Urinary bladder (tissue), 4 donors: ENCODE data around the gene CTNNBIP1. TPM values are rescaled to one million over a fixed set of nuclear protein-coding genes. Genes with fewer than 3 reads are reported as not detected.

Experiments
- DNase-seq: peaks from one replicate; pipeline ENCODE4 v3.0.0-alpha.2; 2015; ENCODE audit errors: extremely low spot score
- H3K27ac ChIP-seq: one replicate; pipeline ENCODE4 v1.5.1; 2013; ENCODE audit warnings: low read depth, mild to moderate bottlenecking, moderate library complexity
- H3K36me3 ChIP-seq: one replicate; pipeline ENCODE4 v1.6.1; 2013; ENCODE audit warnings: mild to moderate bottlenecking, moderate library complexity; ENCODE audit not compliant: insufficient read depth
- H3K4me1 ChIP-seq: one replicate; pipeline ENCODE4 v1.6.1; 2013; ENCODE audit warnings: mild to moderate bottlenecking, moderate library complexity; ENCODE audit not compliant: insufficient read depth
- H3K4me3 ChIP-seq: one replicate; pipeline ENCODE4 v1.5.1; 2013; ENCODE audit warnings: low read depth, low read length
- WGBS: extraction: QIAGEN DNeasy Blood & Tissue Kit; methylation state at CpG from one replicate; pipeline ENCODE4 v1.1.7; 2013; 5-methylcytosine and 5-hydroxymethylcytosine counted together
- polyA plus RNA-seq: library from polyadenylated mRNA; stranded (reverse); fragments of 200-250 nt; gene quantifications from one replicate; pipeline ENCODE4 v1.2.3, GENCODE V29; 2013
- total RNA-seq: library from RNA; depleted of rRNA; stranded (reverse); fragments of >200 nt; gene quantifications from one replicate; pipeline ENCODE4 v1.2.3, GENCODE V29; 2014
- donor health status: healthy with polysubstance abuse.
- donor health status: healthy.

The CTNNBIP1 gene
- total and polyA plus RNA-seq, 2 donors, result 18.2 to 18.5 TPM

- Histone ChIP-seq H3K4me3 (no peak overlapping the region), H3K27ac (no peak overlapping the region), H3K4me1 (no peaks in the 10 kb centered on the region), H3K36me3 (no peaks in the 10 kb centered on the region)
- WGBS, result 90% methylated on average over 12 of the region's 12 CpGs
- DNase-seq, result no peak
These were observed 2.3 kb upstream of the CTNNBIP1 start for GRCh38 chr1:9912264-9912936.

GRCh38 chr1:9910423-9911178 is 532 bp upstream of the CTNNBIP1 start:
- peak overlapping the region; percentile 38 for H3K4me3 ChIP-seq
- no peaks in the 10 kb centered on the region for H3K4me1 ChIP-seq
- no peaks in the 10 kb centered on the region for H3K36me3 ChIP-seq
- WGBS, result under 1% methylated on average over 45 of the region's 45 CpGs
- DNase-seq, result peak; percentile 95
- peak overlapping the region; percentile 90 for H3K27ac ChIP-seq

- WGBS, result 2% methylated on average over 47 of the region's 47 CpGs
- Histone ChIP-seq H3K36me3 (no peaks in the 10 kb centered on the region), H3K4me3 (peak overlapping the region; percentile 96), H3K27ac (no peak overlapping the region), H3K4me1 (no peaks in the 10 kb centered on the region)
- no peak for DNase-seq
These were observed 629 bp downstream of the CTNNBIP1 start for GRCh38 chr1:9909234-9910046.

- 56% methylated on average over 4 of the region's 4 CpGs for WGBS
- DNase-seq, result no peak
- no peak overlapping the region for H3K27ac ChIP-seq
These were observed 1.2 kb downstream of the CTNNBIP1 start for GRCh38 chr1:9908871-9909233.

GRCh38 chr1:9907441-9907840 is 2.6 kb downstream of the CTNNBIP1 start:
- Histone ChIP-seq H3K36me3 (no peaks in the 10 kb centered on the region), H3K4me1 (no peaks in the 10 kb centered on the region), H3K4me3 (no peak overlapping the region), H3K27ac (no peak overlapping the region)
- DNase-seq, result no peak
- WGBS, result 81% methylated on average over 5 of the region's 5 CpGs

More at GRCh38 chr1:9908871-9909233, 1.2 kb downstream of the CTNNBIP1 start:
- no peaks in the 10 kb centered on the region for H3K4me1 ChIP-seq
- H3K36me3 ChIP-seq, result no peaks in the 10 kb centered on the region
- H3K4me3 ChIP-seq, result no peak overlapping the region

GRCh38 chr1:9906466-9906865 is 3.6 kb downstream of the CTNNBIP1 start:
- no peaks in the 10 kb centered on the region for H3K36me3 ChIP-seq
- WGBS, result 98% methylated on average over 2 of the region's 2 CpGs
- no peak overlapping the region for H3K4me3 ChIP-seq
- H3K27ac ChIP-seq, result no peak overlapping the region
- no peaks in the 10 kb centered on the region for H3K4me1 ChIP-seq
- DNase-seq, result no peak

- H3K4me1 ChIP-seq, result no peaks in the 10 kb centered on the region
- 75% methylated on average over 4 of the region's 4 CpGs for WGBS
These were observed 5.1 kb downstream of the CTNNBIP1 start for GRCh38 chr1:9905010-9905409.

GRCh38 chr1:9904596-9904995 is 5.5 kb downstream of the CTNNBIP1 start:
- 65% methylated on average over 3 of the region's 3 CpGs for WGBS
- H3K36me3 ChIP-seq, result no peaks in the 10 kb centered on the region
- H3K27ac ChIP-seq, result no peak overlapping the region
- H3K4me3 ChIP-seq, result no peak overlapping the region
- H3K4me1 ChIP-seq, result no peaks in the 10 kb centered on the region
- no peak for DNase-seq

More at GRCh38 chr1:9905010-9905409, 5.1 kb downstream of the CTNNBIP1 start:
- DNase-seq, result no peak
- no peak overlapping the region for H3K27ac ChIP-seq
- H3K4me3 ChIP-seq, result no peak overlapping the region
- no peaks in the 10 kb centered on the region for H3K36me3 ChIP-seq

- H3K4me3 ChIP-seq, result no peak overlapping the region
- no peaks in the 10 kb centered on the region for H3K36me3 ChIP-seq
- H3K4me1 ChIP-seq, result no peaks in the 10 kb centered on the region
- 91% methylated on average over 9 of the region's 9 CpGs for WGBS
- no peak overlapping the region for H3K27ac ChIP-seq
- DNase-seq, result no peak
These were observed 6.1 kb downstream of the CTNNBIP1 start for GRCh38 chr1:9903801-9904527.

- H3K4me1 ChIP-seq, result no peaks in the 10 kb centered on the region
- 83% methylated on average over 6 of the region's 6 CpGs for WGBS
- no peaks in the 10 kb centered on the region for H3K36me3 ChIP-seq
- DNase-seq, result no peak
- H3K27ac ChIP-seq, result no peak overlapping the region
- no peak overlapping the region for H3K4me3 ChIP-seq
These were observed 8.0 kb downstream of the CTNNBIP1 start for GRCh38 chr1:9902060-9902452.

- DNase-seq, result no peak
- Histone ChIP-seq H3K4me3 (no peak overlapping the region), H3K4me1 (no peaks in the 10 kb centered on the region), H3K36me3 (no peaks in the 10 kb centered on the region), H3K27ac (no peak overlapping the region)
- WGBS, result 79% methylated on average over 9 of the region's 9 CpGs
These were observed 8.7 kb downstream of the CTNNBIP1 start for GRCh38 chr1:9901148-9902059.

GRCh38 chr1:9900142-9901043 is 9.7 kb downstream of the CTNNBIP1 start:
- Histone ChIP-seq H3K4me3 (no peak overlapping the region), H3K36me3 (no peaks in the 10 kb centered on the region), H3K27ac (no peak overlapping the region), H3K4me1 (no peaks in the 10 kb centered on the region)
- WGBS, result 71% methylated on average over 18 of the region's 18 CpGs
- DNase-seq, result no peak
